ENCODE measurements around the gene GKAP1. TPM values are rescaled to one million over a fixed set of nuclear protein-coding genes. Genes with fewer than 3 reads are reported as not detected.
"Not testable (repeated sequence)": the region's sequence is repeated elsewhere in the genome, so short reads cannot be mapped to it uniquely, and the experiment has no call there.

GKAP1 gene
- 3.8 TPM for polyA plus RNA-seq (2013, experiment 1 of 2)
- polyA plus RNA-seq (2013, experiment 2 of 2), result 6.1 TPM

DNA sequence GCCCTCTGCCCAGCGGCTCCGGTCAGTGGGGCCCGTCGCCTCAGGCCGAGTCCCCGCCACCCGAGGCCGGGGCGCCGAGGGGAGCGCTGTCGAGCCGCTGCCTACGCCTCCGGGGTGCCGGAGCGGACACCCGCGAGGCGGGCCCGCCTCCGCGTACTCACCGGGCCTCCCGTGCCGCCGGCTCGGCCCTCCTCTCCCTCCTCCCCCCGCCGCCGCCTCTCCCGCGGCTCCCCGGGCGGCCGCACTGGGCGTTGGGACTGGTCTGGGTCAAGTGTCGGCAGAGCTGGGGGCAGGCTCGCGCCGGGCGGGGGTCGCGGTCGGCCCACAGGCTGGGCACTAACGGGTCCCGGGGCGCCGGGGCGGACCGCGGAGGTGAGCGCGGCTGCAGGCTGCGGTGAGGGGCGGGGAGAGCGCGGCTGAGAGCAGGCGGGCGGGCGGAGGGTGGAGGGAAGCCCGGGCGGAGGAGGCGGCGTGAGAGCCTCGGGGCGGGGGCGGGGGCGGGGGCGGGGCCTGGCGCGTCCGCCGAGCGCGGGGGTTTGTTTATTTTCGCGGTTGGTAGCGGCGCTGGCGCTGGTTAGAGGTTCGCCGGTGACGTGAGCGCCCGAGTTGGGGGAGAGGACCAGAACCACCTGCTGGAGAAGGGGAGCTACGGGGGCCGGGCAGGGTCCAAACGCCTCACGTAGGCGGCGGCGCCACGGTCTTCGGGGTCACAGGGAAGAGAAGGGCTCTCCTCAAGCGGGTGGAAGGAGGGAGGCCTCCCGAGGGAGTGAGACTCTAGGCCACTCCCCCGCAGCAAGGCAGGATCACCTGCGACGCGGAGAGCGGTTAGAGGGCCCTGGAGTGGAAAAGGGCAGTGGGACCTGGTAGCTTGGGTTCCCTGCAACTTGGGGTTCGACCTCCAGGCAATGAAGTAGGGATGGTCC, at the start of gene GKAP1:
GKAP1 (minus strand) TSS at position 414 of the 923 bp plus-strand sequence. CDS start 11,252 bp downstream, outside the sequence.
- Histone ChIP-seq H3K27ac (ENCODE audit: low read depth, low read length) (peak within 1 kb of the TSS; percentile 35; the same call in 1 of the 2 replicates), H3K9ac (ENCODE audit: low read depth, low read length) (peak within 1 kb of the TSS; percentile 52), H3K4me3 (ENCODE audit: low read length) (peak within 1 kb of the TSS; percentile 74), H3K27me3 (ENCODE audit: insufficient read depth, low read length) (peaks cover 25% of the 10 kb centered on the region)
- not testable (repeated sequence) for H3K4me1 ChIP-seq (ENCODE audit: insufficient read depth, low read length); H3K36me3 ChIP-seq (ENCODE audit: insufficient read depth, low read length); H3K9me3 ChIP-seq (ENCODE audit: insufficient read depth, low read depth, low read length)
- under 1% methylated on average over 92 of the region's 103 CpGs for WGBS

DNA sequence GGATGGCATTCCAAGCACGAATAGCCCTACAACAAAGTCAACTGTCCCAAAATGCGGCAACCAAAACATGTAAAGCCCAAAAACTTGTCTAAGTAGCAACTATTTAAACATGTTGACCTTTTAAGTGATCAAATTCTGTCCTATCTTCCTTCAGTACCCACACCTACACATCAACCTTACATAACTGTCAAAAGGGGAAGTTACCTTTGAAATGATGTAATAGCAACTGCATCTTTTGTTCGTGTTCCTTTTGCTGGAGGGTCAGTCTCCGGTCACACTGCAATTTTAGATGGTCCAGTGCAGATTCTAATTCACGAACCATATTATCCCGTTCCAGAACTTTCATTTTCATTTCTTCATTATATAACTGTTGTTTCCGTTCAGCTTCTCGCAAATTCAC, 32.3 kb upstream of the GKAP1 start:
- H3K4me3 ChIP-seq (ENCODE audit: low read length); H3K9me3 ChIP-seq (ENCODE audit: insufficient read depth, low read depth, low read length); H3K27me3 ChIP-seq (ENCODE audit: insufficient read depth, low read length); H3K4me1 ChIP-seq (ENCODE audit: insufficient read depth, low read length); H3K9ac ChIP-seq (ENCODE audit: low read depth, low read length); H3K36me3 ChIP-seq (ENCODE audit: insufficient read depth, low read length); H3K27ac ChIP-seq (ENCODE audit: low read depth, low read length): not testable (repeated sequence)
- 95% methylated on average over 6 of the region's 8 CpGs for WGBS

- not testable (repeated sequence) for H3K9ac ChIP-seq (ENCODE audit: low read depth, low read length); H3K4me3 ChIP-seq (ENCODE audit: low read length); H3K9me3 ChIP-seq (ENCODE audit: insufficient read depth, low read depth, low read length); H3K4me1 ChIP-seq (ENCODE audit: insufficient read depth, low read length); H3K36me3 ChIP-seq (ENCODE audit: insufficient read depth, low read length); H3K27me3 ChIP-seq (ENCODE audit: insufficient read depth, low read length); H3K27ac ChIP-seq (ENCODE audit: low read depth, low read length)
- no CpG with 5 or more reads among the region's 7 CpGs for WGBS
Measured at GRCh38 chr9:83837070-83837643, 19.6 kb upstream of the GKAP1 start.

DNA sequence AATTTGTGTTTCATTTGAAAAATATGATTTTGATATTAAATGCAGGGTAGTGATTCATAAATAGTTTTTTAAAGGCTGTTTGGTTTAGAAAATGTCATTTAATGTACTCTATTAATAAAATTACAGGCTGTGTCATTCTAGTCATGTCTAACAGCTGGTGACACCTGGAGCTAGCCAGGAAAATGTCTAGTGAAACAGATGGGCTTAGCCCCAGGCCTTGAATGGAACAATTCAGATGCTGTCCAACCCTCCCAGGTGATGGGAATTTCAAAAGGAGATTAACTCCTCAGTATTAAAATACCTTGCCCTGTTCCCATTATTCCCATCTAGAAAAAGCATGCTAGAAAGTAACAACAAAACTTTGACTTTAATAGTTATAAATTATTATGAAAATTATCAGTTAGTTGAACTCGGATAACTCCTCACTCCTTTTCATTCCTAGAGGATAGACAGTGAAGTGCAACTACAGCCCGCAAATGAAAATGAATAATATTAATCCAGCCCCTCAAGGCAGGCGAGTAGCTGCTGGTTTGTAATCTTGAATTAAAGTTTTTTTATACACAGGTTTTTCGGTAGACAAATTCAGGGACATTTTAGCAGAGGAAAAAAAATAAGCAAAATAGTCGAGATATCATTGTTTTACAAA, 13.0 kb upstream of the GKAP1 start:
- not testable (repeated sequence) for H3K4me3 ChIP-seq (ENCODE audit: low read length); H3K27me3 ChIP-seq (ENCODE audit: insufficient read depth, low read length); H3K27ac ChIP-seq (ENCODE audit: low read depth, low read length); H3K9ac ChIP-seq (ENCODE audit: low read depth, low read length); H3K4me1 ChIP-seq (ENCODE audit: insufficient read depth, low read length); H3K9me3 ChIP-seq (ENCODE audit: insufficient read depth, low read depth, low read length); H3K36me3 ChIP-seq (ENCODE audit: insufficient read depth, low read length)
- 92% methylated on average over 2 of the region's 5 CpGs for WGBS

DNA sequence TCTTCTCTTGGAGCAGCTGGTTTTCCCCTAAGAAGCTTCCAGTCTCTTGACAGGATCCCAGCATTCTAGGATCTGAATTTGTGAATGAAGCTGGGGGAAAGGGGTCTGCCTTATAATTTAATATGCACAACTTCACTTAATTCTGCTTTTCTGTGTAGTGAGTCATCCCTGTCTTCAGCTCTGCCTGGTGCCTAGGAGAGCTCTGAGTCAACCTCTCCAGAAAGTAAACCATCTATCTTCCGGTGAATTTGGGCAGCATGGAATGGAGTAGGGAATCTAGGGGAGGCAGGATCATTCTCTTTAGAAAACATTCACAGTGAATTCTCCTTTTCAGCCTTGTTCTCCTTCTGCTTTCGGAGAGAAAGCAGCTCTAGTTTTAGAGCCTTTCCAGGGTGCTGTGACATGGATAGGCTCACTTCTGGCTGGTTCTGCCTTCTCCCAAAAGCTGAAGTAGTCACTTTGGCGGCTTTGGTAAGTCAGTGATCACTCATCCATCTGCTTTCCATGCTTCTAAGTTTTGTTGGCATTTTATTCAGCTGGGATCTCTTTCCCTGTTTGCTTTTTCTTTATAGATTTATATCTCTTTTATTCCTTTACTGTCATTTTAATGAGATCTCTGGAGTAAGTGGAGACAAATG, 7.5 kb upstream of the GKAP1 start:
- WGBS, result 97% methylated on average over 3 of the region's 3 CpGs
- H3K9ac ChIP-seq (ENCODE audit: low read depth, low read length); H3K27me3 ChIP-seq (ENCODE audit: insufficient read depth, low read length); H3K36me3 ChIP-seq (ENCODE audit: insufficient read depth, low read length); H3K4me3 ChIP-seq (ENCODE audit: low read length); H3K9me3 ChIP-seq (ENCODE audit: insufficient read depth, low read depth, low read length); H3K4me1 ChIP-seq (ENCODE audit: insufficient read depth, low read length); H3K27ac ChIP-seq (ENCODE audit: low read depth, low read length): not testable (repeated sequence)

GRCh38 chr9:83817011-83817355, 586 bp downstream of the GKAP1 start:
- H3K4me1 ChIP-seq (ENCODE audit: insufficient read depth, low read length); H3K27ac ChIP-seq (ENCODE audit: low read depth, low read length); H3K36me3 ChIP-seq (ENCODE audit: insufficient read depth, low read length); H3K9me3 ChIP-seq (ENCODE audit: insufficient read depth, low read depth, low read length): not testable (repeated sequence)
- Histone ChIP-seq H3K4me3 (ENCODE audit: low read length) (peak overlapping the region; percentile 74), H3K27me3 (ENCODE audit: insufficient read depth, low read length) (peaks cover 25% of the 10 kb centered on the region), H3K9ac (ENCODE audit: low read depth, low read length) (peak overlapping the region; percentile 52)
- WGBS, result under 1% methylated on average over 38 of the region's 38 CpGs

- H3K4me1 ChIP-seq (ENCODE audit: insufficient read depth, low read length); H3K36me3 ChIP-seq (ENCODE audit: insufficient read depth, low read length); H3K9me3 ChIP-seq (ENCODE audit: insufficient read depth, low read depth, low read length); H3K27ac ChIP-seq (ENCODE audit: low read depth, low read length); H3K4me3 ChIP-seq (ENCODE audit: low read length); H3K9ac ChIP-seq (ENCODE audit: low read depth, low read length): not testable (repeated sequence)
- H3K27me3 ChIP-seq (ENCODE audit: insufficient read depth, low read length), result peaks cover 25% of the 10 kb centered on the region
- 95% methylated on average over 4 of the region's 4 CpGs for WGBS
Measured at GRCh38 chr9:83815120-83815519, 2.4 kb downstream of the GKAP1 start.

DNA sequence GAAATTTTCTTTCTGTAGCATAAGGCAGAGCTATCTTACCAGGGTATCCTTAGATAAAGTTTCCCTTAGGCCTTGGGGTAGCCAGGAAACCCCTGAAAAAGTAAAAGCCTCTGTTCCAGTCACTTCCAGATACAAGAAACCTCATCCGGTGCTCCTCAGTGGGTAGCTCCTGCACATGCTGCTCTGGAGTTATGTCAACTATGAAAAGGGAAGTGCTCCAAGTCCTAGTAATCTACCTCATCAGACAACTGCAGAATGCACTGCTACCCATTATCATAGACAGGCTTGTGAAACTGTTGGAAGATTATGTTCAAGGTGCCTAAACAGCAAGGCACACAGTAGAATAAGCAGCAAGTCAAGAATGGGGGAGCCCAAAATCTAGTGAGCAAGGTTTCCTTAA, 8.4 kb downstream of the GKAP1 start:
- H3K27ac ChIP-seq (ENCODE audit: low read depth, low read length); H3K36me3 ChIP-seq (ENCODE audit: insufficient read depth, low read length); H3K4me3 ChIP-seq (ENCODE audit: low read length); H3K9me3 ChIP-seq (ENCODE audit: insufficient read depth, low read depth, low read length); H3K4me1 ChIP-seq (ENCODE audit: insufficient read depth, low read length); H3K9ac ChIP-seq (ENCODE audit: low read depth, low read length); H3K27me3 ChIP-seq (ENCODE audit: insufficient read depth, low read length): not testable (repeated sequence)
- WGBS, result 78% methylated on average over 1 of the region's 1 CpG

DNA sequence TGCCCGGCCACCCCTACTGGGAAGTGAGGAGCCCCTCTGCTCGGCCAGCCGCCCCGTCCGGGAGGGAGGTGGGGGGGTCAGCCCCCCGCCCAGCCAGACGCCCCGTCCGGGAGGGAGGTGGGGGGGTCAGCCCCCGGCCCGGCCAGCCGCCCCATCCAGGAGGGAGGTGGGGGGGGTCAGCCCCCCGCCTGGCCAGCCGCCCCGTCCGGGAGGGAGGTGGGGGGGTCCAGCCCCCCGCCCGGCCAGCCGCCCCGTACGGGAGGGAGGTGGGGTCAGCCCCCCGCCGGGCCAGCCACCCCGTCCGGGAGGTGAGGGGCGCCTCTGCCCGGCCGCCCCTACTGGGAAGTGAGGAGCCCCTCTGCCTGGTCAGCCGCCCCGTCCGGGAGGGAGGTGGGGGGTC, 13.1 kb downstream of the GKAP1 start:
- H3K36me3 ChIP-seq (ENCODE audit: insufficient read depth, low read length); H3K4me1 ChIP-seq (ENCODE audit: insufficient read depth, low read length); H3K9ac ChIP-seq (ENCODE audit: low read depth, low read length); H3K9me3 ChIP-seq (ENCODE audit: insufficient read depth, low read depth, low read length); H3K27ac ChIP-seq (ENCODE audit: low read depth, low read length); H3K4me3 ChIP-seq (ENCODE audit: low read length); H3K27me3 ChIP-seq (ENCODE audit: insufficient read depth, low read length): not testable (repeated sequence)
- 96% methylated on average over 24 of the region's 31 CpGs for WGBS

DNA sequence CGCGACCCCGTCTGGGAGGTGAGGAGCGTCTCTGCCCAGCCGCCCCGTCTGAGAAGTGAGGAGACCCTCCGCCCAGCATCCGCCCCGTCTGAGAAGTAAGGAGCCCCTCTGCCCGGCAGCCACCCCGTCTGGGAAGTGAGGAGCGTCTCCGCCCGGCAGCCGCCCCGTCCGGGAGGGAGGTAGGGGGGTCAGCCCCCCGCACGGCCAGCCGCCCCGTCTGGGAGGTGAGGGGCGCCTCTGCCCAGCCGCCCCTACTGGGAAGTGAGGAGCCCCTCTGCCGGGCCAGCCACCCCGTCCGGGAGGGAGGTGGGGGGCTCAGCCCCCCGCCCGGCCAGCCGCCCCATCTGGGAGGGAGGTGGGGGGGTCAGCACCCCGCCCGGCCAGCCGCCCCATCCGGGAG, 13.6 kb downstream of the GKAP1 start:
- H3K27ac ChIP-seq (ENCODE audit: low read depth, low read length); H3K4me1 ChIP-seq (ENCODE audit: insufficient read depth, low read length); H3K9me3 ChIP-seq (ENCODE audit: insufficient read depth, low read depth, low read length); H3K9ac ChIP-seq (ENCODE audit: low read depth, low read length); H3K4me3 ChIP-seq (ENCODE audit: low read length); H3K36me3 ChIP-seq (ENCODE audit: insufficient read depth, low read length); H3K27me3 ChIP-seq (ENCODE audit: insufficient read depth, low read length): not testable (repeated sequence)
- WGBS, result 97% methylated on average over 20 of the region's 33 CpGs

Data from HUES64 (cell line).